Stimulated activated CD4-positive, alpha-beta T cell treated with anti-CD3 and anti-CD28 coated beads, Interleukin-4, amount 100 ng/mL, for 1 hour (primary cell): ENCODE measurements around the gene NAA16.

Experiments
- DNase-seq: peaks from one replicate; pipeline ENCODE4 v3.0.0-alpha.2; 2020

Gene NAA16

GRCh38 chr13:41361491-41361890 lies 50.4 kb downstream of the NAA16 start:
- no peak for DNase-seq

GRCh38 chr13:41364043-41364442 lies 53.0 kb downstream of the NAA16 start:
- DNase-seq = no peak

GRCh38 chr13:41365631-41366030 lies 54.6 kb downstream of the NAA16 start:
- no peak for DNase-seq

GRCh38 chr13:41370736-41371135 lies 59.7 kb downstream of the NAA16 start:
- DNase-seq = no peak

- DNase-seq = no peak
These were observed 66.4 kb downstream of the NAA16 start for GRCh38 chr13:41377446-41377845.

- no peak for DNase-seq
These were observed 71.4 kb downstream of the NAA16 start for GRCh38 chr13:41382431-41382830.

- no peak for DNase-seq
These were observed 72.3 kb downstream of the NAA16 start for GRCh38 chr13:41383386-41383785.

GRCh38 chr13:41384749-41385503 lies 73.9 kb downstream of the NAA16 start:
- DNase-seq = no peak

GRCh38 chr13:41386211-41386610 lies 75.1 kb downstream of the NAA16 start:
- no peak for DNase-seq

GRCh38 chr13:41387576-41387975 lies 76.5 kb downstream of the NAA16 start:
- no peak for DNase-seq

GRCh38 chr13:41388143-41388881 lies 77.2 kb downstream of the NAA16 start:
- no peak for DNase-seq

- DNase-seq = no peak
These were observed 78.5 kb downstream of the NAA16 start for GRCh38 chr13:41389580-41389979.

GRCh38 chr13:41394166-41394565 lies 83.1 kb downstream of the NAA16 start:
- DNase-seq = no peak

GRCh38 chr13:41398494-41399170 lies 87.6 kb downstream of the NAA16 start:
- no peak for DNase-seq

GRCh38 chr13:41401366-41401765 lies 90.3 kb downstream of the NAA16 start:
- DNase-seq = no peak

GRCh38 chr13:41402691-41403511 lies 91.8 kb downstream of the NAA16 start:
- no peak for DNase-seq

GRCh38 chr13:41403983-41404382 lies 92.9 kb downstream of the NAA16 start:
- no peak for DNase-seq

GRCh38 chr13:41405367-41405766 lies 94.3 kb downstream of the NAA16 start:
- DNase-seq = no peak

- DNase-seq = no peak
These were observed 96.3 kb downstream of the NAA16 start for GRCh38 chr13:41407380-41407779.

GRCh38 chr13:41408121-41408520 lies 97.1 kb downstream of the NAA16 start:
- DNase-seq = no peak

GRCh38 chr13:41408746-41409145 lies 97.7 kb downstream of the NAA16 start:
- DNase-seq = no peak

GRCh38 chr13:41409611-41410010 lies 98.5 kb downstream of the NAA16 start:
- no peak for DNase-seq

GRCh38 chr13:41411060-41411459 lies 100.0 kb downstream of the NAA16 start:
- DNase-seq = no peak
